ENCODE results near the gene LONRF2. TPM values are rescaled to one million over a fixed set of nuclear protein-coding genes. Genes with fewer than 3 reads are reported as not detected.
A peak's percentile ranks its signal among the peaks of the same experiment; 100 is the strongest.

The LONRF2 gene
- total RNA-seq, 3 donors from 2014 or later = 5.1 to 24.9 (median 19.9) TPM

- intact Hi-C loops (cut with DNase I; ENCODE audit: low total_unique reads) = no loop called here
- H3K9me3 ChIP-seq = no peaks in the 10 kb centered on the region
- no peak for TF ChIP-seq POLR2A (IDR thresholded peaks at IDR 0.05)
- TF ChIP-seq CTCF (IDR thresholded peaks at IDR 0.05) = no peak
- TF ChIP-seq POLR2AphosphoS5 (IDR thresholded peaks at IDR 0.05) = no peak
Measured at GRCh38 chr2:100334929-100335328, 12.6 kb upstream of the LONRF2 start.

GRCh38 chr2:100327742-100328141 lies 5.4 kb upstream of the LONRF2 start:
- H3K9me3 ChIP-seq = no peaks in the 10 kb centered on the region
- H3K27me3 ChIP-seq = no peaks in the 10 kb centered on the region
- peaks cover 0 to 2% of the 10 kb centered on the region in 2 donors for H3K4me1 ChIP-seq
- no peak overlapping the region for H3K4me3 ChIP-seq
- no peak overlapping the region for H3K27ac ChIP-seq
- TF ChIP-seq POLR2AphosphoS5 (IDR thresholded peaks at IDR 0.05) (no peak), CTCF (IDR thresholded peaks at IDR 0.05) (no peak), POLR2A (IDR thresholded peaks at IDR 0.05) (no peak)
- intact Hi-C loops (cut with DNase I; ENCODE audit: low total_unique reads) = no loop called here
- no peak for DNase-seq (ENCODE audit: low spot score in 2 of 2)
- no peaks in the 10 kb centered on the region for H3K36me3 ChIP-seq

More at GRCh38 chr2:100334929-100335328, 12.6 kb upstream of the LONRF2 start:
- H3K27ac ChIP-seq = no peak overlapping the region
- H3K27me3 ChIP-seq = peaks cover 0 to 4% of the 10 kb centered on the region in 2 donors
- no peaks in the 10 kb centered on the region for H3K4me1 ChIP-seq
- DNase-seq (ENCODE audit: low spot score in 2 of 2) = no peak
- no peaks in the 10 kb centered on the region for H3K36me3 ChIP-seq
- H3K4me3 ChIP-seq = no peak overlapping the region

- DNase-seq (ENCODE audit: low spot score in 2 of 2) = peak in 1 of 2 donors; percentile 60
- intact Hi-C loops (cut with DNase I; ENCODE audit: low total_unique reads) = no loop called here
- no peaks in the 10 kb centered on the region for H3K27me3 ChIP-seq
- H3K27ac ChIP-seq = peak overlapping the region; percentile 79 to 89
- peaks cover 0 to 8% of the 10 kb centered on the region in 2 donors for H3K9me3 ChIP-seq
- peak overlapping the region; percentile 57 to 82 (median 74) for H3K4me3 ChIP-seq
- H3K4me1 ChIP-seq = peaks cover 0 to 7% of the 10 kb centered on the region in 2 donors
- H3K36me3 ChIP-seq = no peaks in the 10 kb centered on the region
- TF ChIP-seq POLR2A (IDR thresholded peaks at IDR 0.05) (no peak), POLR2AphosphoS5 (IDR thresholded peaks at IDR 0.05) (no peak), CTCF (IDR thresholded peaks at IDR 0.05) (peak in 2 of 3 donors; percentile 15 to 33)
Measured at GRCh38 chr2:100321179-100321865, 979 bp downstream of the LONRF2 start.

- no peaks in the 10 kb centered on the region for H3K36me3 ChIP-seq
- peak overlapping the region; percentile 66 to 89 for H3K27ac ChIP-seq
- peaks cover 0 to 8% of the 10 kb centered on the region in 2 donors for H3K9me3 ChIP-seq
- intact Hi-C loops (cut with DNase I; ENCODE audit: low total_unique reads) = no loop called here
- TF ChIP-seq POLR2A (IDR thresholded peaks at IDR 0.05) = no peak
- TF ChIP-seq CTCF (IDR thresholded peaks at IDR 0.05) = no peak
- TF ChIP-seq POLR2AphosphoS5 (IDR thresholded peaks at IDR 0.05) = no peak
- peak overlapping the region; percentile 57 to 82 (median 74) for H3K4me3 ChIP-seq
- H3K27me3 ChIP-seq = no peaks in the 10 kb centered on the region
- peaks cover 0 to 7% of the 10 kb centered on the region in 2 donors for H3K4me1 ChIP-seq
- DNase-seq (ENCODE audit: low spot score in 2 of 2) = no peak
Measured at GRCh38 chr2:100320547-100321178, 1.6 kb downstream of the LONRF2 start.

GRCh38 chr2:100317634-100318033 lies 4.7 kb downstream of the LONRF2 start:
- intact Hi-C loops (cut with DNase I; ENCODE audit: low total_unique reads) = no loop called here
- peaks cover 0 to 4% of the 10 kb centered on the region in 2 donors for H3K4me1 ChIP-seq
- no peak overlapping the region for H3K27ac ChIP-seq
- DNase-seq (ENCODE audit: low spot score in 2 of 2) = no peak
- peaks cover 0 to 8% of the 10 kb centered on the region in 2 donors for H3K9me3 ChIP-seq
- H3K4me3 ChIP-seq = no peak overlapping the region
- no peak for TF ChIP-seq POLR2A (IDR thresholded peaks at IDR 0.05)
- no peaks in the 10 kb centered on the region for H3K27me3 ChIP-seq
- H3K36me3 ChIP-seq = no peaks in the 10 kb centered on the region

Data from breast epithelium (tissue), 4 donors.